GM21526 (cell line): ENCODE data around the gene GTSF1L.
A peak's percentile ranks its signal among the peaks of the same experiment; 100 is the strongest.

ENCODE experiments used
- ATAC-seq: cut with Tn5 transposase; IDR thresholded peaks from one replicate; pipeline ENCODE4 v1.9.1; 2021; ENCODE audit warnings: moderate library complexity; ENCODE audit not compliant: unreplicated experiment, low FRiP score

GTSF1L gene

DNA sequence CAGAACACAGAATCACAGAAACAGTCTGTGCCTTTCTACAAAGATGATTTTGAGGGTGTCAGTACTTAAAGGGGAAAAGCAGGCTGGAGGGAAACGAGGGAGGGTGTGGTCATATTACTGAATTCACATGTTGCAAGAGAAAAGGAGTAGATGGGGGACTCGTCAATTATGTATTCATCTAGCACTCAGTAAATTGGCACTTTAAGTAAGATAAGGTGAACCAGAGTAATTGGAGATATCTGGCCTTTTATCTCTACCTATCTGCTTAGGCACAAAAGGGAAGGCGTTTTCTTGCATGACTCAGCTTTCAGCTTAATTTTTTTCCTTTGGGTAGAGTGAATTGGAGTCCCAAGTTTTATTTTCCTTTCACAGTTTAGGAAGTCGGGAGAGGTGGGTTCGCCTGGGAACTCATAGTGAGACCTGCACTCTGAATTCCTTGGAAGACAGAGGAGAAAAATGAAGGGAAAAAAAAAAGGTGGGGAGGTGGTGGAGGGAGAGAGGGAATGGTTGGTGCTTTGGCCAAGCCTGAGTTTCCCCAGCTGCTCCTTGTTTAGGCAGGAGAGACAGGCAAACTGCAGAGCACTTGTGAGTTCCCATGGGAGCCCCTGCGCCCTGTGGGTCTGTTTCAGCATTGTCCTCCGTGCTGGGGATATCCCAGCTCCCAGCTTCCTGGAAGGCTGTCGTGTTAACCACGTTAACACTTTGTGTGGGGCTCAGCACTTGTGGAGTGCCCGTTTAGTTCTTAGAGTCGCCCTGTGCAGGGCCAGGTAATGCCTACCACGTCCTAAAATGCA, 19.7 kb upstream of the GTSF1L start:
- ATAC-seq = no peak

DNA sequence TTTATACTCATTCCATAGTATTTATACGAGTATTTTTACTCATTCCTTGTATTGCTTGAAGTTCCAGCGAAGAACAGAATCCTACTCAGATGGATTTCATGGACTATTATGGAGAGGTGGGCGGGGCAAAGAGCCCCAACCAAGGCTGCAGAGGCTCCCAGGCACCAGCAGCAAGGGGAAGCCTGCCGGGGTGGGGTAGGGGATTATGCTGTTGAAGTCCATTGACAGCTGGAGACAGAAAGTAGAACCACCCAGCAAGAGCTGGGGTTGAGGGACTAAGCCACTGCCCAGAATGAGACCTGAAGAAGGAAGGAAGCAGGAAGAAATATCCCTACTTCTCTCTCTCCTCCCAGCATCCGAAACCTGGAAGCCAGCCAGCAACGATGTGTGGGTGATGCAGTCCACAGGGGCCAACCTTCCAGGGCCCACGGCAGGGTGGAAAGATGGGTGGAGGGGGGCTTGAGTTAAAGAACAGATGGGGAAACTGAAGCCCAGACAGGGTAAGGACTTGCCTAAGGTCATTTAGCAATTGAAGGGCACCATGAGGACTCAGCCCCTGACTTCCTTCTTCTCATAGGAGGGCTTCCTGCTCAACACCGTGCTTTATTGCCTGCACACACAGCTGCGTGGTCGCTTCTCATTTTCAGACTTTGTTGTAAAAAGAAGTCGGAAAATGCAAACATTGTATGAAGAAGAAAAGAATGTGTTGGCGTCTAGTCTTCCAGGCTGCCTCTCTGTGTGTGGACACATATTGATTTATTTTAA, 18.3 kb upstream of the GTSF1L start:
- ATAC-seq = no peak

DNA sequence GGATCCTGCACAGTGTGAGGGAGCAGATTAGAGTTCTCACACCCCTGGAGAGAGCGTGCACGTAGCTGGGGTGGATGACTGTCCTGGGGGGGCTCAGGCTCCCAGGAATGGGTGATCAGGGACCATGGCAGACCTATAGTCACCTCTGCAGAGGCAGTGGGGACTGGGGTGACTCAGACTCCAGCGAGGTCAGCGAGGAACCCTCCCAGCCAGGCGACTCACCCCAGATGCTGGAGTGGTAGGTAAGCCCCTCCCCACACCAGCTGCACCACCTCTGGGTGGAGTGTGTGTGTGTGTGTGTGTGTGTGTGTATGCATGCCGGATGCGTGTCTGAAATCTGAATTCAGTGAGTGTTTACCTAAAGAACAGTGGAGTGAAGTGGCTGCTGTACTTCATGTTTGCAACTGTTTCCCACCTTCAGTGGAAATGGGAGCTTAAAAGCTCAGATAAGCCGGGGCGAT, 17.4 kb upstream of the GTSF1L start:
- ATAC-seq = no peak

DNA sequence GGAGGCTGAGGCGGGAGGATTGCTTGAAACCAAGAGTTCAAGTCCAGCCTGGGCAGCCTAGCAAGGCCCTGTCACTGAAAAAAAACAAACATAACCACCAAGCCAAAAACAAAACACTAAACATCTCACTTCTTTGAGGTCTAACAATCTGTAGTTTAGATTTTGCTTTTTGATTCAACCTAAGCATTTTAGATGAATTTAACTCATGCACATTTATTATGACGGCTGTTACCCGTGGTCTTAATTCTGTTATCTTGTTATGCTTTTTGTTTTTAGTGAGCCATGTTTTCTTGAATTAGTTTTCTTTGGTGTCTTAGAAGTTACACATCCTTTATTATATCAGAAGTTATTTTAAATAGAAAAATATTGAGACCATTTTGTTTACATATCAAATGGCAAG, 13.8 kb upstream of the GTSF1L start:
- no peak for ATAC-seq

DNA sequence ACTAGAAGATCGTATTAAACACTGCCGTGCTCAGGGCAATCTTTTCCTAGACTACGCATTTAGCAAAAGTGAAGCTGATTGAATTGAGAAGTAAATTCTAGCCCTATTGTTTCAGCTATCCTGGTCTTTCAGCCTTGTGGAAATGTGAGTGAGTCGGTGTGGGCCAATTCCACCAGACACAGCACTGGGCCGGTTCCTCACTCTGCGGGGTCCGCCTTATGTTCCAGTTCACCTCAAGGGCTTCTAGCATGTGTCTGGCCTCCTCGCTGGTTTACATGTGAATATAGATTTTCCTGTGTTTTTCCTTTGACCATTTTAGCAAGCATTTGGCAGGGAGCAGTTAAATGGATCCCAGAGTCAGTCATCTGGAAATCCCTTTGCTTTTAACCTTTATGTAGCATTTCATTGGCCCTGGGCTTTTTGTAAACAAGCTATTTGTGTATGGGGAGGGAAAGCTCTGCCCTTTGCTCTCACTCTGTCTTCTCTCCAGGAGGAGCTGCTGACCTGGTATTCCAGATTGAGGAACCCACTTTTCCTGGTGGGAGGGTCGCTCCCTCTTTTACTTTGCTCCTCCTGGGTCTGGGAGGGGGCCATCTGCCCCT, 12.4 kb upstream of the GTSF1L start:
- no peak for ATAC-seq

DNA sequence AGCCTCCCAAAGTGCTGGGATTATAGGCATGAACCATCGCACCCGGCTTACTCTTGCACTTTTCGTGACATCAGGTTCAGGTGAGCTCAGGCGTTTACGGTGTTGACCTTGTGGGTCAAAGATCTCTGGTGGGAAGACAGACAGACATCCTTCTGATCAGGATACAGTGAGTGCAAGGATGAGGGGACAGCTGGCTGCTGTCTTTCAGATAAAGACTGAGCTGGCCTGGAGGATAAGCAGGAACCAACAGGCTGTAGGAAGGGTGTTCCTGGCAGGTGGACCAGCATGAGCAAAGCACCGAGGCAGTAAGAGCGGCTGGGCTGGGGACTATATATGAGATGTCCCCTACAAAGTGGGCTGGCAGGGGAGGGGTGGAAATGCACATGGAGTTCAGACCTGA, 11.1 kb upstream of the GTSF1L start:
- no peak for ATAC-seq

DNA sequence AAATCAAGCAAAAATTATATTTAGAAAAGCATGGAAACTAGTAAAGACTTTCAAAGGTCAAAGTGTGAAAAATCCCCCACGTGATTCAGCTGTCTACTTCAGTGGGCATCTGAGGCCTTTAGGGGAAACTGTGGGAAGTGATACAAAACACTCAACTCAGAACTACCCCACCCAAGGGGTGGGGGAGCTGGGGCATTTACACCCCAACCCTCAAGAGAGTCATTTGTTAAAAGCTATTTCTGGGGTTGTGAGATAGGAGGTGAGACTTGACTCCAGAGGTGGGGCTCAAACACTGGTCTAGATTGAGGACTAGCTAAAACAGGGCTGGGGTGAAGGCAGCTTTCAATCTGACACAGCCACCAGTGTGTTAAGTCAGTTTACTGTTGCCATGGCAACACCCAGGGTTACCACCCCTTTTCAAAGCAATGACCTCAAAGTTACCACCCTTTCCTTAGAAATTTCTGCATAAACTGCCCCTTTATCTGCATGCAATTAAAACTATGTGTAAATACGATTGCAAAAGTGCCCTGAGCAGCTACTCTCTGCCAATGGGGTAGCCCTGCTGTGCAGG, 9.9 kb upstream of the GTSF1L start:
- ATAC-seq = peak; percentile 54

DNA sequence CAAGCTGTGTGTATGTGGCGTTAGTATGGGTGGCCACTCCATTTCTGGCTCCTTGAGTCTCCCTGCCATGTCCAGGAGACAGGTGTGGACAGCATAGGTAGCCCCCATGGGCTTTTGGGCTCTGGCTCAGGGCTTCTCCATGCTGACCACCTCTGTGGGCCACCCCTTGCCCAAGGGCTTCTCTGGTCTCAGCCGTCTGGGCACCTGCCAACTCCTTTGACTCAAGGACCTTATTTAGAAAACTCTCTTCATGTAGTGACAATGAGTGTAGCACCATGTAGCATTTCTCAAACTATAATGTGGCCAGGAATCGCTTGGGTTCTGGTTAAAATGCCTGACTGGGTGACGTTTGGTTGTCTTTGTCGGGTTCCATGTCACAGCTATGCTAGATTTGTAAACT, 5.1 kb upstream of the GTSF1L start:
- ATAC-seq = no peak

DNA sequence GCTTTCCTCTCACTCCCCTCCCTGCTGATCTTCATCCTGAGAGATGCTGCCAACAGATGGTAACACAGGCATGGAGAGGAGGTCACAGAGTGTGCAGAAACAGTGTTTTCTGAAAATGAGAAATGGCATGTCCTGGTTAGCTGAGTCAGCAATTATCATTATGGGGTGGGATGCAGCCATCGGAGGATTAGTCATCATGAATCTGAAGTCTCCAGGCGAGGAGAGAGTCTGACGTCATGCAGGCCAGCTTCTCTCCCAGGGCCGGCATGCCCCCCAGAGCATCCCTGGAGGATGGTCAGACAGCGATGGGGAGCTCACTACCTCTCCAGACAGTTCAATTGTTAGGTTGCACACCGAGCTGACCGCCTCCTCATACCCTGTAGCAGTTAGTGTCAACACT, 4.7 kb upstream of the GTSF1L start:
- ATAC-seq = no peak

DNA sequence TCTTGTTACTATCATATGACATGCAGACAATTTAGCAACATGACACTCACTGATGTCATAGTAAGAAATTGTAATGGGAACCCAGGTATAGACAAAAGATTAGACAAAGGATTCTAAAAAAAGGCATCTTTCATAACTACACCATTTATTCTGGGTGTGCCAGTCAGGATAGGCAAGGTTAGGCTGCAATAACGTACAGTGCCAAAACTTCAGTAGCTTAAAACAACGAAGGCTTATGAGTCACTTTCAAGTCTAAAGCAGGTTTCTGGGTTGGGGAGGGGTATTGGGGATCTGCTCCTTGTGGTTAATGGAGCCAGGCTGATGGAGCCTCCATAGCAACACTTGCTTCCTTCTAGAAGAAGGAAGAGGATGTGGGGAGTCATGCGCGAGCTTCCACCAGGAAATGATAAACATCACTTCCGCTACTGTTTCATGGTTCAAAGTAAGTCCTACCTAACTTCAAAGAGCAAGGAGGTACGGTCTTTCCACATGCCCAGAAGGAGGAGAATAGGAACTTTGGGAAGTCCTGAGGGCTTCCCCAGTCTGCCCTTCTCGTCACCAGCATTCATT, 2.0 kb upstream of the GTSF1L start:
- ATAC-seq = no peak

DNA sequence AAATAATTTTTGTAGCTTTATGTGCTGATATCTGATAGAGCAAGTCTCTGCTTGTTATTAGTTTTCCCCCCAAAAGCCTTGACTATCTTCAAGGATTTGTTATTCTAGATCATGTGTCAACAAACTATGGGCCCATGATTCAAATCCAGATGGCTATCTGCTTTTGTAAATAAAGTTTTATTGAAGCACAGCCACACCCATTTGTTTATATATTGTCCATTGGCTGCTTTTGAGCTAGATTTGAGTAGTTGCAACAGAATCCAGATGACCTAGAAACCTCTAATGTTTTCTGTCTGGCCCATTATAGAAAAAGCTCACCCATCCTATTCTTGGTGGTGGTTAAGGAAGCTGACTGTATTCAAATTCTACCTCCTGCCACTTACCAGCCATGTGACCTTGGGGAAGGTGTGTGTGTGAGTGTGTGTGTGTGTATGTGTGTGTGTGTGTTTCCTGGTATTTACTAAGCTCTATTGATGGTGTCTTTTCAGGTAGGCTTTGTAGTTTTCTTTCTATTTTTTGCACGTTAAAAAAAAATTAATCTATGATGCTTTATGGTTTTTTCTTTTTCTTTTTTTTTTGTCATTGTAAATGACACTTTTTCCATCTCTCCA, 1.3 kb upstream of the GTSF1L start:
- peak; percentile 63 for ATAC-seq

DNA sequence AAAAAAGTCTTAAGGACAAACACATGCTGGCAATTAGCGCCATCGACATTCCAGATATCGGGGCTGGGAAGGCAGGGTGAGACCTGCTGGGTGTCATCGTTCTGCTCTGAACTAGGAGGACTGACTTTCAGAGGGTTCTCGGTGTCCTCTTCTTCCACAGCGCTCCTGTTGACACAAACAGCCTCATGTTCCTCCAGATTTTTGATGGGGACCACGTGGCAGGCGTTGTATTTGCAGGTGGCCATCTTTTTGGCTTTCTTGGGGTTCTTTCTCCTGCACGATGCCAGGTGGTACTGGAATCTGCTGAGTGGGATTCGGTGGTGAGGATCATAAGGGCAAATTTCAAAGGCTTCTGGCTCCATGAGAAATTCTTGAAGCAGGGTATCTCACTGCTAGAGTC, 469 bp downstream of the GTSF1L start:
- ATAC-seq = no peak

DNA sequence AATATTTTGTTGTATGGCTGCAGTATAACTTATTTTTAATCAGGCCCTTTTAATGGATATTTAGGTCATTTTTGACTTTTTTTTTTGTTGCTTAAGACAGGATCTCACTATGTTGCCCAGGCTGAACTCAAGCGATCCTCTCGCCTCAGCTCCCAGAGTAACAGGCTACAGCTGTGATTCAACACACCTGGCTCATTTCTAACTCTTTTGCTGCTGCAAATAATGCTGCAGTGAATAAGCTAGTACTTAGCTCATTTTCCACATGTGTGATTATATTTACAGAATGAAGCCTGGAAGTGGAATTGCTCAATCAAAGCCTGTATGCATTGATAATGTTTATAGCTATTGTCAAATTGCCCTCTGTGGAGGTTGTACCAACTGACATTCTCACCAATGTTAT, 1.1 kb downstream of the GTSF1L start:
- no peak for ATAC-seq

DNA sequence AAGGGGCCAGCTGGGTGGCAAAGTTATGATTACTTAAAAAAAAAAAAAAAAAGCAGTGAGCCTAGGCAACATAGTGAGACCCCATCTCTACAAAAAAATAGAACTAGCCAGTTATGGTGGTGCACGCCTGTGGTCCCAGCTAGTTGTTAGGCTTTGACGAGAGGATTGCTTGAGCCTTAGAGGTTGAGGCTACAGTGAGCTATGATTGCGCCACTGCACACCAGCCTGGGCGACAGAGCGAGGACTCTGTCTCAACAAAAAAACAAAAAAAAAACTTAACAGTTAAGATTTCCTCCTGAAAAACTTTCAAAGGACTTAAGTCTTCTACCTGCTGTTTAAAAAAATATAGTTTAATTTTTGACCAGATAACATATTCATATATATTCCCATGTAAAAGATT, 2.4 kb downstream of the GTSF1L start:
- ATAC-seq = no peak

DNA sequence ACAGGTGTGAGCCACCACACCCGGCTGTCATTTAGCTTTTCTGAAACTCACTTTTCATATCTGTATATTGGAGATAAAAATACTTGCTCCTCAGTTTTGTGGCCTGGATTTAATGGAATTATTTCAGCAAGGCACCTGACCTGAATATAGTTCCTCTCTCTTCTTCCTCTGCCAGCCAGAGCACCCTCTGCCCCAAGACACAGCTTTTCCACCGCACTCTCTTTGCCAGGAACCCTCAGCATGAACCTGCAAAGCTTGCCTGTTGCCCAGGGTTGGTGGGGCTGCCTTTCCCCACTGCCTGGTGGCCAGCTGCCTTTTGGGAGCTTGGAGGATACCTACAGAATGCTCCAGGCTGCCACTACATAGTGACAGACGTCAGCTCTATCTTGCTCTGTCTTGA, 3.1 kb downstream of the GTSF1L start:
- no peak for ATAC-seq

DNA sequence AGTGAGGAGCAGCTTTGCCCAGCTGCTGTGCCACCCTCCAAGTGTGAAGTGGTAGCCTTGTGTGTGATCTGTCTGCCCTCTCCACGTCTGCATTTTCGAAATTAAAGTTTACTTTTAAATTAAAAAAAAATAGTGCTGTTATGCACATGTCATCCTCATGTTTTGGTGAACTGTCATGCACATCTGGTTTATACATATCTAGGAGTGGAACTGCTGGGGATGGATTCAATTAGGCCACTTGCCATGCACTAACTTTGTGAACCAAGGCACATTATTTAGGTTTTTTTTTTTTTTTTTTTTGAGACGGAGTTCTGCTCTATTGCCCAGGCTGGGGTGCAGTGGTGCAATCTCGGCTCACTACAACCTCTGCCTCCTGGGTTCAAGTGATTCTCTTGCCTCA, 3.6 kb downstream of the GTSF1L start:
- ATAC-seq = no peak

DNA sequence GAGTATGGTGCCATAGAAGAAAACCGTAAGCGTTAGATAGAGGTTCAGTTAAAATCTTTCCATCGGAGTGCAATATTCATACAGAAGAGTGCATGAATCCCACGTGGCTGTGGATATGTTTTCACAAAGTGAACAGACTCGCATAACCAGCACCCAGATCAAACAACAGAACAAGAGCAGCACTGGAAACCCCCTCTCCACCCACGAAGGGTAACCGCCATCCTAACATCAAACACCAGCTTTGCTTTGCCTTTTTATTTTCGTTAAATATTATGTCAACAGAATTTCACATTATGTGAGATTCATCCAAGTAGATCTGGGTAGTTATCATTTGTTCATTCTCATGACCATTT, 4.7 kb downstream of the GTSF1L start:
- ATAC-seq = no peak

DNA sequence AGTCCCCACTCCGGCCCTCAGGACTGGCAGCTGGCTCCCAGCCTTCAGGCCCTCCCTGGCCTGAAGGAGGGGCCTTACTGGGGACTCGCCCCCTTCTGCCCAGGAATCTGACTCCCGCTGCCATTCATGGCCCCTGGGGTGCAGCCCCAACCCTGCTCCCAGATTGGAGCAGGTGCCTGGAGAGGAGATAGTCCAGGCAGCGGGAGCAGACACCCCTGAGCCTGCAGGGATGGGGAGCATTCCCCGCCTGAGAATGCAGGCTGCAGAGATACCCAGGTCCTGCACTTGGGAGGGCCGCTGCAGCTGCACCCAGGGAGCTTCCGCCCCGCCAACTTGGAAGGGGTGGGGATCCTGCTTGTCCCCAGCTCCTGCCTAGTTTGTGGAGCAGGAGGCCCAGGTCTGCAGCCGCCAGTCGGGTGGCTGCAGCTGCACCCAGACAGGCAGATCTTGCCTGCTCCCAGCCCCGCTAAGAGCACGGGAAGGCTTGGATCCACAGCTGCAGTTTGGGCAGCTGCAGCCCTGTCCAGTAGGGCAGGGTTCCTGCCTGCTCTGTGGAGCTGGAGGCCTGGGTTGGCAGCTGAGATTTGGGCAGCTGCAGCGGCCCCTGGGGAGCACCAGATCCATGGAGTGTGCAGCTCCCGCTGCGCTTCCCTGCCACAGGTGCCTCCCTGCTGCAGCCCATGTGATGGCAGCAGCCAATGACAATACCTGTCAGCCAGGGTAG, 5.2 kb downstream of the GTSF1L start:
- ATAC-seq = no peak

DNA sequence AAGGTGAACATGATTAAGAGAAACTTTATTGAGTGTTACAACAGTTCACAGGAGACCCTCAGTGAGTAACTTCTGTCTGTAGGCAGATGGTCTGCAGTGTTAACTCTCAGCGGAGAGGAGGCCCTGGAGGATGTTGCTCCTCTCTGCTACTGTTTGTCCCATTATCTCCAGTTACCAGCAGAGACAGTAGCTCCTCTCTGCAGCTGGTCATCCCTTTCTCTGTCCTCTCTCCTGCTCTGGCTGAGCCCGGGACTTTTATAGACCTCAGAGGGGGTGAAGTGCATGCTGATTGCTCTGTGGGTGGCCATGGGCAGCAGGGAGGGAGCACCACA, 5.7 kb downstream of the GTSF1L start:
- ATAC-seq = no peak

DNA sequence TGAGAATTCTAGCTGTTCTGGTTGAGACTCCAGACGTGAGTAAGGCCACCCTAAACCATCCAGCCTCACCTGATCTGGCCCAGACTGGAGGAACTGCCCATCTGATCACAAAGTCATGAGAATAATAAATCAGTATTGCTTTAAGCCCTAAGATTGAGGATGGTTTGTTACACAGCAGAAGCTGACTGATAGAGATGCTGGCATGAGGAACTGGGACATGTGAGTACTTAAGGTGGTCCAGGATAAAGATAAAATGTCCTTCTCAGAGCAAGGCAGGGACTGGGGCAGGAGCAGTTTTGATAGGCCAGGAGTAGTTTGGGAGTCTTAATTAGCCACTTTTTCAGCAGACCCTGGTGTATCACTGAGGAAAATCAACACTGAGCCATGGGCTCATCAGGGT, 6.8 kb downstream of the GTSF1L start:
- ATAC-seq = no peak
